Measurements from ENCODE around the gene ZNF80.

Gene ZNF80

DNA sequence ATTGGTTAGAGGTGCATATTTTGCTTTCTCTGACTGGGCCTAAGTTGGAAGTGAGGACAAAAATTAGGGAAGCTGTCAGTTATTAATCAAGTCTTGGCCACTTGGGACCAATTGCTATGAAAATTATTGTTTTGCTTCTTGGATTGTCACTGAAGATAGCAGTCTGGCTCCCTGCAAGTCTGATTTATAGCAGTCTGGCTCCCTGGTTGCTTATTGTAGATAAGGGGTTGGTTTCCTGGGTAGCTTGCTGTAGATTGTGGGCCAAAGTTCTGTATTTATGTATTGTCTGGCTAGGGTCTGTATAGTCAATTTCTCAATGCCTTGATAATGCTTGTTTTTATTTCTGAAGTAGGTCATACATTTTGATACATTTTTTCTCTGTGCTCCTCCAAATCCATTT, 45.2 kb downstream of the ZNF80 start:
- Histone ChIP-seq H3K4me3 (ENCODE audit: low read depth, low read length) (no peak overlapping the region), H3K36me3 (no peaks in the 10 kb centered on the region), H3K4me1 (no peaks in the 10 kb centered on the region), H3K27me3 (peaks cover 21% of the 10 kb centered on the region), H3K9me3 (no peaks in the 10 kb centered on the region)
- TF ChIP-seq CTCF (IDR thresholded peaks at IDR 0.05; ENCODE audit: low read depth, low read length), result no peak
- DNase-seq, result no peak

- Histone ChIP-seq H3K9me3 (no peaks in the 10 kb centered on the region), H3K4me3 (ENCODE audit: low read depth, low read length) (no peak overlapping the region), H3K36me3 (no peaks in the 10 kb centered on the region), H3K4me1 (no peaks in the 10 kb centered on the region), H3K27me3 (peaks cover 15% of the 10 kb centered on the region)
- no peak for DNase-seq
- TF ChIP-seq CTCF (IDR thresholded peaks at IDR 0.05; ENCODE audit: low read depth, low read length), result no peak
Measured at GRCh38 chr3:114186501-114186900, 50.9 kb downstream of the ZNF80 start.
